ENCODE measurements around the gene KIAA1210.

DNA sequence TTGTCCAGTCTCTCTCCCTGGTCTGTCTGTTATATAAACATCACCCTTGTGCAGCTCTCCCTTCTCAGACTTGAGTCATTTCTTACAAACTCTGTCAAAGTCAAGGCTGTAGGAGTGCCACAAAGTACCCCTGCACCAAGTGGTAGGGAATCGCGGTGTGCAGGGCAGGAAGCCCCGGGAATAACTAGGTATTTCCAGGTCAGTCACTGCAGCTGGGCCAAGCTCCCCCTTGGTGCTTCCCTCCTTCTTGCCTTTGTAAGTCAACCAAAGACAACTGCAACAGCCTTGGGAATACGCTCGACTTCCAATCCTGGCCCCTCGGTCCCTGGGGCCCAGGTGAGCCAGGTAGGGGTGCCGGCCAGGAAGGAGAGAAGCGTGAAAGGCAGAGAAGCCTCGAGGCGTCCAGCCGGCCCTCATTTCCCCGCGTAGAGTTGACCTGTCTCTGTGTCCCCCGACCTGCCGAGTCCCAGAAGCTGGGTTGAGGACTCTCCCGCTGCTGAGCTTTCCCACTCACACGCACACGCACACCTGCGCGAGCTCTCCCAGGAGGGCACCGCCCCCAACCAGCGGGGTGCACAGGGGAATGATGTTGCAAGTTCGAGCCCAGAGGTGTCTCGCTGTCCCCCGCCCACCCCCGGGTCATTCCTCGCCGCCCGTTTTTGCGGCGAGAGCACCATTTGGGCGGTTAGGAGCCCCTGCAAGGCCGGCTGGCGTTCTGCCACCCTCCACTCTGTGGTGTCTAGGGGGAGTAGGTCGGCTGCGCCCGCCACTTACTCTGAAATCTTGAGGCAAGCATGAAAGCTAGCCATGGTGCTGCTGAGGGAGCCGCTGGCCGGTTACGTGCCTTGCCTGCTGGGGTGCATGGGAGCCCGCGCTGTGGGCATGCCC is 22.8 kb upstream of the KIAA1210 start:
- TF ChIP-seq, protein P1, sequence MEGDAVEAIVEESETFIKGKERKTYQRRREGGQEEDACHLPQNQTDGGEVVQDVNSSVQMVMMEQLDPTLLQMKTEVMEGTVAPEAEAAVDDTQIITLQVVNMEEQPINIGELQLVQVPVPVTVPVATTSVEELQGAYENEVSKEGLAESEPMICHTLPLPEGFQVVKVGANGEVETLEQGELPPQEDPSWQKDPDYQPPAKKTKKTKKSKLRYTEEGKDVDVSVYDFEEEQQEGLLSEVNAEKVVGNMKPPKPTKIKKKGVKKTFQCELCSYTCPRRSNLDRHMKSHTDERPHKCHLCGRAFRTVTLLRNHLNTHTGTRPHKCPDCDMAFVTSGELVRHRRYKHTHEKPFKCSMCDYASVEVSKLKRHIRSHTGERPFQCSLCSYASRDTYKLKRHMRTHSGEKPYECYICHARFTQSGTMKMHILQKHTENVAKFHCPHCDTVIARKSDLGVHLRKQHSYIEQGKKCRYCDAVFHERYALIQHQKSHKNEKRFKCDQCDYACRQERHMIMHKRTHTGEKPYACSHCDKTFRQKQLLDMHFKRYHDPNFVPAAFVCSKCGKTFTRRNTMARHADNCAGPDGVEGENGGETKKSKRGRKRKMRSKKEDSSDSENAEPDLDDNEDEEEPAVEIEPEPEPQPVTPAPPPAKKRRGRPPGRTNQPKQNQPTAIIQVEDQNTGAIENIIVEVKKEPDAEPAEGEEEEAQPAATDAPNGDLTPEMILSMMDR (conservative IDR thresholded peaks at IDR 0.05): no peak
- TF ChIP-seq ZFX (IDR thresholded peaks at IDR 0.05): no peak

Measured in C4-2B (cell line).